GM21526 (cell line): ENCODE measurements around the gene RHBDD1.
A peak's percentile ranks its signal among the peaks of the same experiment; 100 is the strongest.
"Not testable (repeated sequence)": the region's sequence is repeated elsewhere in the genome, so short reads cannot be mapped to it uniquely, and the experiment has no call there.

Source experiments
- ATAC-seq: cut with Tn5 transposase; IDR thresholded peaks from one replicate; pipeline ENCODE4 v1.9.1; 2021; ENCODE audit warnings: moderate library complexity; ENCODE audit not compliant: unreplicated experiment, low FRiP score

Gene RHBDD1

GRCh38 chr2:226799211-226799975, 36.5 kb upstream of the RHBDD1 start, which contains the start of gene IRS1:
Gene IRS1, minus strand, starts transcription at chr2:226799820. Its CDS starts 1,082 bp downstream, at chr2:226798738.
- ATAC-seq = peak; percentile 33

DNA sequence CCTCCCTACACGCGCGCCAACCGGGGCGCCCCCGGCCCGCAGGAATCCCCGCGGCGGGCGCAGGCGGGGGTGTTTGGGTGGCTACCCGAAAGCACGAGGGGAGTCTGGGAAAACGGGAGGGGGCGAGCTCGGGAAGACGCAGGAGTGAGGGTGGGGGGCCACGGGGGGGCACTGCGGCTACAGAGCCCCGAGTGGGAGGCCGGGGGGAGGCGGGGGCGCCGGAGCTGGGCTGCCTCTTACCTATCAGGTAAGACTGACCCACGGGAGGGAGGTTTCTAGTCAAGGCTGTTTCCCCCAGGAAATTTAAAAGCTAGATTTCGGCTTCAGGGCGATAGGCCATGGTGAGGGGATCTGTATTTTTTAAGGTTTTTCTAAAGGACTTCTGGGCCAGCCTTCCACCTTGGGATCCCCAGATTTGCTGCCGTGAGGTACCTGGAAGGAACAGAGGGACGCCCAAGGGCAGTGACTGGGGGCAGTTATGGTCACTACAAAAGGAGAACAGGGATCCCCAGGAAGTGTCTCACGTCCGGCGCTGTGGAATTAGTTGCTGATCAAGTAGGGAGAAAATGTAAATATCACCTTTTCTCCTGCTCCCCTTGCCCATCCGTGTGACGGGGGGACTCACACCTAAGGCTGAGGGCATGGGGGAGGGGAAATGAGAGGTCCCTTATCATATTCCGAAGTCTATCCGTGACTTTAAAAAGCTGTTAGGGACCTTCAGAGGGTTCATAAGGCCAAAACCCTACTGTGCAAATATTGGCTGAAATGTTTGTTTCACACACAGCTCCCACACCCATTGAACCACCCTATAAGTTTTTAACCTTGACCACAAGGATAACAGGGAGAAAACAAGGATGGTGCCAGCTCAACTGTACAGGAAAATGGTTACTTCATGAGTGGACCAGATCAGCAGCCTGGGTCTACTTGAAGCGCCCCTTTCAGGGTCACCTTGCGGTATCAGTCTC, 35.6 kb upstream of the RHBDD1 start:
- no peak for ATAC-seq

- ATAC-seq = peak; percentile 81
Observed at GRCh38 chr2:226800941-226801784, 34.7 kb upstream of the RHBDD1 start.

DNA sequence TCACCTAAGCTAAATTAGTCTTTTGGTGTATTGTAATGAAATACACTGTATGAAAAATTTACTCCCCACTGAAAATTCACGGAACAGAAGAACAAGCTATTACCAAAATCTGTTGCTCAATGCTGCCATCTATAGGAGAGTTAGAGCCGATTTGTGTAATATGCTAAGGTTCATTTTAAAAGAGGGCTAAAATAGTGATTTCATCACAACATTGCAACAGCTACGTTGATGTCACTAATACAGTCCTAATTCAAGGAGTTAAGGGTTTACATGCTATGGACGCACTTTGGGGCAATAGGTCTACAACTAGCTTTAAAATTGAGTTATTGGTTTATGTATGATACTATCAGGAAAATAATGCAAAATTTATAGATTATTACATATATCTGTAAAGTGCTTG, 33.3 kb upstream of the RHBDD1 start:
- no peak for ATAC-seq

GRCh38 chr2:226803410-226803809, 32.4 kb upstream of the RHBDD1 start:
- ATAC-seq = no peak

DNA sequence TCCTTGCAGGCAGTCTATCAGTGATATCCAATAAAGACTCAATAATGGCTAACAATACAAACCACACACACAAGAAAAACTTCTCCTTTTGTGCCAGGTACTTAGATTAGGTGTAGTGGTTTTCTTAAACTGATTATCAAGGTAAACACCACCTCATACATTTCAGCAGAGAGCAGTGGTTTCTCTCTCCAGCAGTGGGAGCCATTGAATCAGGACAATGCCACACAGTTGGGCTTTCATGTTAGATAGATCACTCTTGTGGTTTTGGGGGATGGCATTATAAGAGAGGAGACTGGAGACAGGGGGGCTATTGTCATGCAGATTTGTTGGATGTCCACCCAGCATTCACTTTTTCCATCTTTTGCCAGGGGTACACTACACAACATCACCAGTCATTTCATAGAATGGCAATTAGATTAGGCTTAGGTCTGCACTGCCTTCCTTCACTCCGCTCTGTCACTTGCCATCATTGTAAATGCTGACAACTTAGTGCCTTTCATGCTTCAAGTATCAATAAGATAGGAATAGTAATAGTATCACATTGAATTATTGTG, 22.6 kb upstream of the RHBDD1 start:
- ATAC-seq = no peak

GRCh38 chr2:226818930-226819329, 16.9 kb upstream of the RHBDD1 start:
- no peak for ATAC-seq

DNA sequence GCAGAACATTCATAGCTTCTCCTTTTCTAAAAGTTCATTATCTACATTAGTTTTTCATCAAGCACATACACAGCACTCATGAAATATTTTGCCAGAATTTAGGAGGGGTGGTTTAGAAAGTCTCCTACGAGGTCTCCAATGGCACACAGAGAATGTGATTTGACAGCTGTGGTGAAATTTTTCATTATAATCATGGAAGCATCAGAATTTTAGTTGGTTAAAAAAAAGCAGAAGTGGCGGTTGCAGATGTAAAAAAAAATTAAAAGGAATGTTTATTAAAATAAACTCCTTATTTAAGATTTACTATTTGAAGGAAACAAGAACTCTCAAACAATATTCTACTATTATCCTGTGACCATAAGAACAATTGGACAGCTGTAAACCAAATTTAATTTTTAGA, 10.8 kb upstream of the RHBDD1 start:
- no peak for ATAC-seq

DNA sequence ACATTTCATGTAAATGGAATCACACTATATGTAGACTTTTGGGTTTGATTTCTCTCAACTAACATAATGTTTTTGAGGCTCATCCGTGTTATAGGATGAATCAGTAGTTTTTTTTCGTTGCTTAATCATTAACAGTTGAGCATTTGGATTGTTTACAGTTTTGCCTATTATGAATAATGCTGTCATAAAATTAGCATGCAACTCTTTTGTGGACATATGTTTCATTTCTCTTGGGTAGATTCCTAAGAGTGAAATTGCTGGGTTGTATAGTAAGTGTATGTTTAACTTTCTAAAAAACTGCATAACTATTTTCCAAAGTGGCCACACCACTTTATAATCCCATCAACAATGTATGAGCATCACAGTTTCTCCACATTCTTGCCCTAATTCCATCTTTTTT, 7.7 kb upstream of the RHBDD1 start:
- no peak for ATAC-seq

DNA sequence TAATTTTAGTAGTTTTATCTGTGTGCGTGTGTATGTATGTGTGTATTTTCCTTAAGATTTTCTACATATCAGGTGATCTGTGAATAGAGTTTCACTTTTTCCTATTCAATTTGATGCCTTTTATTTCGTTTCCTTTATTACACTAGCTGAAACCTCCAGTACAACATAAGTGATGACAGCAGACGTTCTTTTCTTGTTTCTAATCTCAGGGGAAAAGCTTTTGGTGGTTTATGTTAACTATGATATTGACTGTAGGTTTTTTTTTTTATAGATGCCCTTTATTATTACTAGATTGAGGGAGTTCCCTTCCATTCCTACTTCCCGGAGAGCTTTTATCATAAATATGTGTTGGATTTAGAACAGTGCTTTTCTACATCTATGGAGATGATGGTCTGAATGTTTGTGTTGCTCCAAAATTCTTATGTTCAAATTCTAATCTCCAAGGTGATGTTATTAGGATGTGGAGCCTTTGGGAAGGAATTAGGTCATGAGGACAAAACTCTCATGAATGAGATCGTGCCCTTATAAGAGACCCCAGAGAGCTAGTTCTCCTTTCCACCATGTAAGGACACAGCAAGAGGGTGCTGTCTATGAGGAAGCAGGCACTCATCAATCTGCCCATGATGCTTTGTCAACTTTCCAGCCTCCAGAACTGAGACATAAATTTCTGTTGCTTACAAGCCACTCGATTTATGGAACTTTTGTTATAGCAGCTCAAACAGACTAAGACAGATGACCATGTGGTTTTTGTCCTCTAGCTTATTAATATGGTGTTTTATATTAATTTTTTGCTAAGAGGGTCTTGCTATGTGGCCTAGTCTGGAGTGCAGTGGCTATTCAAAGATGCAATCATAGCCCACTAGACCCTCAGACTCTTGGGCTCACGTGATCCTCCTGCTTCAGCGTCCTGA, 5.9 kb upstream of the RHBDD1 start:
- ATAC-seq = no peak

DNA sequence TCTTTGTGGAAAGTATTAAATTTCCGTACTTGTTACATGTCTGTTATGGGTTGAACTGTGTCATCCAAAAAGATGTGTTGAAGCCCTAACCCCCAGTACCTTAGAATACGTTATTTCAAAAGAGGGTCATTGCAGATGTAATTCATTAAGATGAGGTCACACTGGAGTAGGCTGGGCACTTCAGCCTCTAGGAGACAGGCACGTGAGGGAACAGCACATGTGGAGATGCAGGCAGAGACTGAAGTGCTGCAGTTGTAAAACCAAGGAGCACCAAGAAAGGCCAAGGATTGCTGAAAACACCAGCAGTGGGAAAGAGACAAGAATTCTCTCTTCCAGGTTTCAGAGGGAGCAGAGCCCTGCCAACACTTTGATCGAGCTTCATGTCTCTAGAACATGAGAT, 4.6 kb upstream of the RHBDD1 start:
- ATAC-seq = no peak

GRCh38 chr2:226832061-226832460, 3.8 kb upstream of the RHBDD1 start:
- no peak for ATAC-seq

- ATAC-seq = not testable (repeated sequence)
Observed at GRCh38 chr2:226834880-226835279, 974 bp upstream of the RHBDD1 start.

DNA sequence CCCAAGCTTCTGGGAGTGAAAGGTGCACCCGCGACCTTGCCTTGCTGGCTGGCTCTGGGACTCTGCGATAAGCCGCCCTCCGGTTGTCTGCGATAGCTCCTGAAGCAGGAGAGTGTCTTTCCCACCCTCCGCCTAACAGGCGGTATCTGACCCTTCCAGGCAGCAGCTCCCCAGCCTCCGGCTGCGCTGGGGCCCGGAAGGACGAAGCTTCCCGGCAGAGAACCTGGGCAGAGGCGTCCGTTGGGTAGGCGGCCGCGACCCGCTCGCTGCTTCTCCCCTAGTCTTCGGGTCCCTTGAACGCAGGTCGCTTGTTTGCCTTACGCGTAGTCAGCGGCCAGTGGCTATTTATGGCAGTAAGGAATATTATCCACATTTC, 446 bp upstream of the RHBDD1 start:
- peak; percentile 31 for ATAC-seq

GRCh38 chr2:226836548-226836885, 663 bp downstream of the RHBDD1 start:
- no peak for ATAC-seq

GRCh38 chr2:226837334-226837733, 1.5 kb downstream of the RHBDD1 start:
- no peak for ATAC-seq

- ATAC-seq = no peak
Observed at GRCh38 chr2:226837787-226838603, 2.1 kb downstream of the RHBDD1 start.

GRCh38 chr2:226838722-226839121, 2.9 kb downstream of the RHBDD1 start:
- ATAC-seq = no peak

DNA sequence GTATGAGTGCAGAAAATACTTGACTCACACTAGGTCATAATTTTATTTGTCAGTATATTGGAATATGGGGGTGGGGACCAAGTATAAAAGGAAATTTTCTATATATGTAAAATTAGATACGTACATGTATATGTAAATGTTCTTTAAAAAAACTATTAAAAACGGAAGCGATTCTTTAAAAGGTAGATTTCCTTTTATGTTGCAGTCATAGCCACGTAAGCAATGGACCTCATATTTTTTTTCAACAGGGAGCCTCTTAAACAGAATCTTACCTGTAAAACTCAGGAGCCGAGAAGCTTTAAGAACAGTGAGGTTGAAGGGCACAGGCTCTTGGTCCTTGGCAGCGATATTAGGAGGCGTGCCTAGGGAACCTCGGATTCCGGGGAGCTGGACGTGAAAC, 3.3 kb downstream of the RHBDD1 start:
- ATAC-seq = no peak
